ENCODE results near the gene RALGAPA1. TPM values are rescaled to one million over a fixed set of nuclear protein-coding genes. Genes with fewer than 3 reads are reported as not detected.
"Not testable (repeated sequence)": the region's sequence is repeated elsewhere in the genome, so short reads cannot be mapped to it uniquely, and the experiment has no call there.

RALGAPA1 gene
- polyA plus RNA-seq, 1 donor = 33.3 TPM

GRCh38 chr14:35806006-35806907, 2.8 kb downstream of the RALGAPA1 start:
- no CpG with 5 or more reads among the region's 2 CpGs for WGBS (ENCODE audit: insufficient coverage, low lambda C conversion rate)
- Histone ChIP-seq H3K9me3 (ENCODE audit: control insufficient read depth, low read depth, low read length) (no peaks in the 10 kb centered on the region), H3K4me3 (ENCODE audit: low read length) (no peak overlapping the region), H3K27ac (ENCODE audit: low read length) (no peak overlapping the region), H3K36me3 (ENCODE audit: control insufficient read depth, insufficient read depth, low read length) (no peaks in the 10 kb centered on the region), H3K4me1 (ENCODE audit: control insufficient read depth, insufficient read depth, low read length) (no peaks in the 10 kb centered on the region), H3K27me3 (ENCODE audit: control insufficient read depth, insufficient read depth, low read length) (no peaks in the 10 kb centered on the region)
- no peak for DNase-seq

- Histone ChIP-seq H3K9me3 (ENCODE audit: control insufficient read depth, low read depth, low read length) (no peaks in the 10 kb centered on the region), H3K4me1 (ENCODE audit: control insufficient read depth, insufficient read depth, low read length) (no peaks in the 10 kb centered on the region), H3K4me3 (ENCODE audit: low read length) (no peak overlapping the region), H3K27ac (ENCODE audit: low read length) (no peak overlapping the region), H3K36me3 (ENCODE audit: control insufficient read depth, insufficient read depth, low read length) (no peaks in the 10 kb centered on the region), H3K27me3 (ENCODE audit: control insufficient read depth, insufficient read depth, low read length) (no peaks in the 10 kb centered on the region)
- no peak for DNase-seq
- WGBS (ENCODE audit: insufficient coverage, low lambda C conversion rate) = no CpG with 5 or more reads among the region's 6 CpGs
Observed at GRCh38 chr14:35797796-35798195, 11.3 kb downstream of the RALGAPA1 start.

GRCh38 chr14:35789651-35790050, 19.4 kb downstream of the RALGAPA1 start:
- Histone ChIP-seq H3K27me3 (ENCODE audit: control insufficient read depth, insufficient read depth, low read length) (no peaks in the 10 kb centered on the region), H3K27ac (ENCODE audit: low read length) (no peak overlapping the region), H3K4me3 (ENCODE audit: low read length) (no peak overlapping the region), H3K9me3 (ENCODE audit: control insufficient read depth, low read depth, low read length) (no peaks in the 10 kb centered on the region), H3K4me1 (ENCODE audit: control insufficient read depth, insufficient read depth, low read length) (no peaks in the 10 kb centered on the region), H3K36me3 (ENCODE audit: control insufficient read depth, insufficient read depth, low read length) (no peaks in the 10 kb centered on the region)
- 100% methylated on average over 1 of the region's 4 CpGs for WGBS (ENCODE audit: insufficient coverage, low lambda C conversion rate)
- DNase-seq = no peak

GRCh38 chr14:35786856-35787255, 22.2 kb downstream of the RALGAPA1 start:
- no peaks in the 10 kb centered on the region for H3K27me3 ChIP-seq (ENCODE audit: control insufficient read depth, insufficient read depth, low read length)
- WGBS (ENCODE audit: insufficient coverage, low lambda C conversion rate) = no CpG with 5 or more reads among the region's 2 CpGs
- H3K36me3 ChIP-seq (ENCODE audit: control insufficient read depth, insufficient read depth, low read length) = no peaks in the 10 kb centered on the region
- no peak overlapping the region for H3K27ac ChIP-seq (ENCODE audit: low read length)
- no peaks in the 10 kb centered on the region for H3K4me1 ChIP-seq (ENCODE audit: control insufficient read depth, insufficient read depth, low read length)
- no peak overlapping the region for H3K4me3 ChIP-seq (ENCODE audit: low read length)
- DNase-seq = no peak
- no peaks in the 10 kb centered on the region for H3K9me3 ChIP-seq (ENCODE audit: control insufficient read depth, low read depth, low read length)

- no peaks in the 10 kb centered on the region for H3K36me3 ChIP-seq (ENCODE audit: control insufficient read depth, insufficient read depth, low read length)
- H3K27me3 ChIP-seq (ENCODE audit: control insufficient read depth, insufficient read depth, low read length) = no peaks in the 10 kb centered on the region
- no CpG with 5 or more reads among the region's 1 CpG for WGBS (ENCODE audit: insufficient coverage, low lambda C conversion rate)
- no peaks in the 10 kb centered on the region for H3K4me1 ChIP-seq (ENCODE audit: control insufficient read depth, insufficient read depth, low read length)
- H3K9me3 ChIP-seq (ENCODE audit: control insufficient read depth, low read depth, low read length) = peaks cover 5% of the 10 kb centered on the region
- DNase-seq = no peak
- H3K4me3 ChIP-seq (ENCODE audit: low read length) = no peak overlapping the region
- no peak overlapping the region for H3K27ac ChIP-seq (ENCODE audit: low read length)
Observed at GRCh38 chr14:35783699-35784098, 25.4 kb downstream of the RALGAPA1 start.

- Histone ChIP-seq H3K36me3 (ENCODE audit: control insufficient read depth, insufficient read depth, low read length) (no peaks in the 10 kb centered on the region), H3K27me3 (ENCODE audit: control insufficient read depth, insufficient read depth, low read length) (no peaks in the 10 kb centered on the region), H3K4me3 (ENCODE audit: low read length) (no peak overlapping the region), H3K4me1 (ENCODE audit: control insufficient read depth, insufficient read depth, low read length) (no peaks in the 10 kb centered on the region), H3K27ac (ENCODE audit: low read length) (no peak overlapping the region), H3K9me3 (ENCODE audit: control insufficient read depth, low read depth, low read length) (peaks cover 5% of the 10 kb centered on the region)
- DNase-seq = no peak
- 100% methylated on average over 2 of the region's 3 CpGs for WGBS (ENCODE audit: insufficient coverage, low lambda C conversion rate)
Observed at GRCh38 chr14:35779368-35779767, 29.7 kb downstream of the RALGAPA1 start.

GRCh38 chr14:35777550-35777949, 31.5 kb downstream of the RALGAPA1 start:
- H3K4me1 ChIP-seq (ENCODE audit: control insufficient read depth, insufficient read depth, low read length); H3K4me3 ChIP-seq (ENCODE audit: low read length); H3K9me3 ChIP-seq (ENCODE audit: control insufficient read depth, low read depth, low read length); DNase-seq; H3K27me3 ChIP-seq (ENCODE audit: control insufficient read depth, insufficient read depth, low read length); H3K27ac ChIP-seq (ENCODE audit: low read length); H3K36me3 ChIP-seq (ENCODE audit: control insufficient read depth, insufficient read depth, low read length): not testable (repeated sequence)
- WGBS (ENCODE audit: insufficient coverage, low lambda C conversion rate) = no CpG with 5 or more reads among the region's 5 CpGs

- 98% methylated on average over 4 of the region's 4 CpGs for WGBS (ENCODE audit: insufficient coverage, low lambda C conversion rate)
- DNase-seq = no peak
- no peaks in the 10 kb centered on the region for H3K27me3 ChIP-seq (ENCODE audit: control insufficient read depth, insufficient read depth, low read length)
- H3K36me3 ChIP-seq (ENCODE audit: control insufficient read depth, insufficient read depth, low read length) = peaks cover 3% of the 10 kb centered on the region
- peaks cover 5% of the 10 kb centered on the region for H3K9me3 ChIP-seq (ENCODE audit: control insufficient read depth, low read depth, low read length)
- no peak overlapping the region for H3K27ac ChIP-seq (ENCODE audit: low read length)
- H3K4me1 ChIP-seq (ENCODE audit: control insufficient read depth, insufficient read depth, low read length) = no peaks in the 10 kb centered on the region
- no peak overlapping the region for H3K4me3 ChIP-seq (ENCODE audit: low read length)
Observed at GRCh38 chr14:35776823-35777222, 32.3 kb downstream of the RALGAPA1 start.

- not testable (repeated sequence) for H3K27me3 ChIP-seq (ENCODE audit: control insufficient read depth, insufficient read depth, low read length); H3K9me3 ChIP-seq (ENCODE audit: control insufficient read depth, low read depth, low read length); H3K27ac ChIP-seq (ENCODE audit: low read length); DNase-seq; H3K36me3 ChIP-seq (ENCODE audit: control insufficient read depth, insufficient read depth, low read length); H3K4me1 ChIP-seq (ENCODE audit: control insufficient read depth, insufficient read depth, low read length); H3K4me3 ChIP-seq (ENCODE audit: low read length)
- 100% methylated on average over 1 of the region's 5 CpGs for WGBS (ENCODE audit: insufficient coverage, low lambda C conversion rate)
Observed at GRCh38 chr14:35776085-35776484, 33.0 kb downstream of the RALGAPA1 start.

GRCh38 chr14:35766700-35767082, 42.4 kb downstream of the RALGAPA1 start:
- no peak overlapping the region for H3K4me3 ChIP-seq (ENCODE audit: low read length)
- DNase-seq = no peak

More at GRCh38 chr14:35766700-35767082, 42.4 kb downstream of the RALGAPA1 start:
- Histone ChIP-seq H3K27ac (ENCODE audit: low read length) (no peak overlapping the region), H3K4me1 (ENCODE audit: control insufficient read depth, insufficient read depth, low read length) (no peaks in the 10 kb centered on the region), H3K36me3 (ENCODE audit: control insufficient read depth, insufficient read depth, low read length) (peaks cover 19% of the 10 kb centered on the region), H3K9me3 (ENCODE audit: control insufficient read depth, low read depth, low read length) (no peaks in the 10 kb centered on the region), H3K27me3 (ENCODE audit: control insufficient read depth, insufficient read depth, low read length) (no peaks in the 10 kb centered on the region)
- WGBS (ENCODE audit: insufficient coverage, low lambda C conversion rate) = no CpG with 5 or more reads among the region's 2 CpGs

All from large intestine (tissue), 3 donors.